Panc1 (cell line): ENCODE data around the gene SLCO2A1. TPM values are rescaled to one million over a fixed set of nuclear protein-coding genes. Genes with fewer than 3 reads are reported as not detected.

Experiments used
- ATAC-seq: fragments of 200-7000 bp; cut with Tn5 transposase; 2 replicates; pipeline ENCODE4 v1.9.1; 2020; ENCODE audit warnings: mild to moderate bottlenecking, moderate library complexity
- BruUV-seq: library from RNA; stranded (reverse); fragments of 400-500 nt; replicated peaks from 2 replicates; lab custom pipeline; 2021; lab: Mats Ljungman, UMichigan
- CTCF ChIA-PET: fragments of 300-600 bp; sonication (Branson Sonifier 250); formaldehyde crosslinking; loops from one replicate; lab custom pipeline; 2022; ENCODE audit warnings: antibody characterized with exemption; lab: Charles Lee
- POLR2A ChIA-PET: fragments of 300-600 bp; sonication (Branson Sonifier 250); formaldehyde crosslinking; loops from one replicate; lab custom pipeline; 2022; ENCODE audit warnings: antibody characterized with exemption; lab: Charles Lee
- DNase-seq: peaks from one replicate; pipeline ENCODE4 v3.0.0-alpha.2; 2010; ENCODE audit warnings: low read depth, low spot score
- H3K27ac ChIP-seq: 2 replicates; pipeline ENCODE4 v1.5.1; 2011; ENCODE audit warnings: mild to moderate bottlenecking, low read length, inconsistent platforms
- H3K27me3 ChIP-seq: fragments of 200-500 bp; sonication (Bioruptor generic); 2 replicates; pipeline ENCODE4 v1.6.0; 2014; ENCODE audit warnings: low read length, inconsistent platforms; ENCODE audit not compliant: control insufficient read depth, insufficient read depth
- H3K36me3 ChIP-seq: fragments of 200-500 bp; sonication (Bioruptor generic); 2 replicates; pipeline ENCODE4 v1.5.1; 2014; ENCODE audit warnings: inconsistent platforms, mild to moderate bottlenecking, low read length, moderate library complexity; ENCODE audit not compliant: control insufficient read depth, insufficient read depth
- H3K4me1 ChIP-seq: 2 replicates; pipeline ENCODE4 v1.5.1; 2011; ENCODE audit warnings: inconsistent platforms, mild to moderate bottlenecking, low read length, moderate library complexity; ENCODE audit not compliant: control insufficient read depth, insufficient read depth
- H3K4me3 ChIP-seq, 2 experiments: 2 replicates each; pipeline ENCODE4 v1.5.1; 2011 to 2012; ENCODE audit warnings: low read depth in 2 of 2, low read length in 2 of 2, mild to moderate bottlenecking in 2 of 2, inconsistent platforms in 1 of 2, moderate library complexity in 1 of 2
- H3K9me3 ChIP-seq: fragments of 200-500 bp; sonication (Bioruptor generic); 2 replicates; pipeline ENCODE4 v1.5.1; 2014; ENCODE audit warnings: low read depth, mild to moderate bottlenecking, inconsistent platforms, low read length, moderate library complexity; ENCODE audit not compliant: control insufficient read depth, insufficient read depth
- POLR2AphosphoS5 ChIP-seq: IDR thresholded peaks from 2 replicates; pipeline ENCODE4 v1.6.1; 2012; ENCODE audit warnings: mild to moderate bottlenecking, low read depth, low read length, moderate library complexity
- SIN3A ChIP-seq: IDR thresholded peaks from 2 replicates; pipeline ENCODE4 v1.6.1; 2012; ENCODE audit warnings: low read depth, mild to moderate bottlenecking, low read length, moderate library complexity, borderline replicate concordance; ENCODE audit not compliant: insufficient read depth
- TCF7L2 ChIP-seq: IDR thresholded peaks from 2 replicates; pipeline ENCODE4 v1.6.1; 2011; ENCODE audit warnings: mild to moderate bottlenecking, low read depth, low read length, inconsistent platforms
- in situ Hi-C: cut with HindIII; loops from 2 replicates; pipeline ENCODE4 v1.10.0; 2016; ENCODE audit warnings: low sequenced_read_pairs, low pct_unique_long_range_greater_than_20kb
- intact Hi-C: fragments of 100-400 bp; cut with micrococcal nuclease; formaldehyde crosslinking; loops from one replicate; pipeline ENCODE4 v1.10.0; 2022; ENCODE audit not compliant: unreplicated experiment
- total RNA-seq: library from RNA; stranded (reverse); gene quantifications from one replicate; pipeline ENCODE4 v1.2.1, GENCODE V29; 2021; ENCODE audit not compliant: unreplicated experiment
- TF ChIP-seq, protein P1 (sequence below): fragments of 450-650 bp; IDR thresholded peaks from 2 replicates; pipeline ENCODE4 v1.5.1; 2017; ENCODE audit warnings: mild to moderate bottlenecking
- TF ChIP-seq, protein P2 (sequence below), 2 experiments: IDR thresholded peaks; 2 replicates each; pipeline ENCODE4 v1.6.1; 2011 to 2012; ENCODE audit warnings: low read depth in 2 of 2, control low read depth in 1 of 2, low read length in 1 of 2, mild to moderate bottlenecking in 1 of 2, moderate library complexity in 1 of 2; ENCODE audit not compliant: insufficient read depth in 1 of 2

The SLCO2A1 gene
- total RNA-seq, 1 experiment from 2014 or later = 0.62 TPM

DNA sequence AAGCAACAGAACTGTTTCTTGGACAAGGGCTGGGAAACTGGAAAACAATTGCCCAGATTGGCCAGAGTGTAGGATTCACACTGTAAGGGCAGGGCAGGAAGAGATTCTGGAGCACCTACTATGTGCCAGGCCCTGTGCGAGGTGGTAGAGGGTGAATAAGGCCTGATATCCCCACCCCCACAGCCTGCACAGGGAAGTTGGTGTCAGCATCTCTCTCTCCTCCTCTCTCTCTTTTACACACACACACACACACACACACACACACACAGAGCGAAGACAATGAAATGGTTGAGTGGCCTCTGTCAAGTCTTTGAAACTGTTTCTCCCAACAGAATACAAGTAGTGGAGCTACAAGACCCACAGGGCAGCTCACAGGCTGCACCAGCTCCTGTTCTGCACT lies 47.1 kb upstream of the SLCO2A1 start:
- no TSS peak for BruUV-seq
- CTCF ChIA-PET = no interaction called here
- Histone ChIP-seq H3K4me3 (no peak overlapping the region), H3K27me3 (no peaks in the 10 kb centered on the region), H3K4me1 (no peaks in the 10 kb centered on the region), H3K36me3 (no peaks in the 10 kb centered on the region), H3K9me3 (peaks cover 19% of the 10 kb centered on the region), H3K27ac (no peak overlapping the region)
- no peak for DNase-seq
- POLR2A ChIA-PET = no interaction called here
- no peak for ATAC-seq
- TF ChIP-seq SIN3A (no peak), TCF7L2 (no peak), POLR2AphosphoS5 (no peak)
- TF ChIP-seq, protein P1, sequence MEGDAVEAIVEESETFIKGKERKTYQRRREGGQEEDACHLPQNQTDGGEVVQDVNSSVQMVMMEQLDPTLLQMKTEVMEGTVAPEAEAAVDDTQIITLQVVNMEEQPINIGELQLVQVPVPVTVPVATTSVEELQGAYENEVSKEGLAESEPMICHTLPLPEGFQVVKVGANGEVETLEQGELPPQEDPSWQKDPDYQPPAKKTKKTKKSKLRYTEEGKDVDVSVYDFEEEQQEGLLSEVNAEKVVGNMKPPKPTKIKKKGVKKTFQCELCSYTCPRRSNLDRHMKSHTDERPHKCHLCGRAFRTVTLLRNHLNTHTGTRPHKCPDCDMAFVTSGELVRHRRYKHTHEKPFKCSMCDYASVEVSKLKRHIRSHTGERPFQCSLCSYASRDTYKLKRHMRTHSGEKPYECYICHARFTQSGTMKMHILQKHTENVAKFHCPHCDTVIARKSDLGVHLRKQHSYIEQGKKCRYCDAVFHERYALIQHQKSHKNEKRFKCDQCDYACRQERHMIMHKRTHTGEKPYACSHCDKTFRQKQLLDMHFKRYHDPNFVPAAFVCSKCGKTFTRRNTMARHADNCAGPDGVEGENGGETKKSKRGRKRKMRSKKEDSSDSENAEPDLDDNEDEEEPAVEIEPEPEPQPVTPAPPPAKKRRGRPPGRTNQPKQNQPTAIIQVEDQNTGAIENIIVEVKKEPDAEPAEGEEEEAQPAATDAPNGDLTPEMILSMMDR = no peak
- TF ChIP-seq, protein P2, sequence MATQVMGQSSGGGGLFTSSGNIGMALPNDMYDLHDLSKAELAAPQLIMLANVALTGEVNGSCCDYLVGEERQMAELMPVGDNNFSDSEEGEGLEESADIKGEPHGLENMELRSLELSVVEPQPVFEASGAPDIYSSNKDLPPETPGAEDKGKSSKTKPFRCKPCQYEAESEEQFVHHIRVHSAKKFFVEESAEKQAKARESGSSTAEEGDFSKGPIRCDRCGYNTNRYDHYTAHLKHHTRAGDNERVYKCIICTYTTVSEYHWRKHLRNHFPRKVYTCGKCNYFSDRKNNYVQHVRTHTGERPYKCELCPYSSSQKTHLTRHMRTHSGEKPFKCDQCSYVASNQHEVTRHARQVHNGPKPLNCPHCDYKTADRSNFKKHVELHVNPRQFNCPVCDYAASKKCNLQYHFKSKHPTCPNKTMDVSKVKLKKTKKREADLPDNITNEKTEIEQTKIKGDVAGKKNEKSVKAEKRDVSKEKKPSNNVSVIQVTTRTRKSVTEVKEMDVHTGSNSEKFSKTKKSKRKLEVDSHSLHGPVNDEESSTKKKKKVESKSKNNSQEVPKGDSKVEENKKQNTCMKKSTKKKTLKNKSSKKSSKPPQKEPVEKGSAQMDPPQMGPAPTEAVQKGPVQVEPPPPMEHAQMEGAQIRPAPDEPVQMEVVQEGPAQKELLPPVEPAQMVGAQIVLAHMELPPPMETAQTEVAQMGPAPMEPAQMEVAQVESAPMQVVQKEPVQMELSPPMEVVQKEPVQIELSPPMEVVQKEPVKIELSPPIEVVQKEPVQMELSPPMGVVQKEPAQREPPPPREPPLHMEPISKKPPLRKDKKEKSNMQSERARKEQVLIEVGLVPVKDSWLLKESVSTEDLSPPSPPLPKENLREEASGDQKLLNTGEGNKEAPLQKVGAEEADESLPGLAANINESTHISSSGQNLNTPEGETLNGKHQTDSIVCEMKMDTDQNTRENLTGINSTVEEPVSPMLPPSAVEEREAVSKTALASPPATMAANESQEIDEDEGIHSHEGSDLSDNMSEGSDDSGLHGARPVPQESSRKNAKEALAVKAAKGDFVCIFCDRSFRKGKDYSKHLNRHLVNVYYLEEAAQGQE (IDR thresholded peaks at IDR 0.05; ENCODE audit: insufficient read depth in 1 of 2, low read depth in 2 of 2, low read length in 1 of 2) = no peak
- in situ Hi-C loops (no loop called here), intact Hi-C loops (no loop called here)

DNA sequence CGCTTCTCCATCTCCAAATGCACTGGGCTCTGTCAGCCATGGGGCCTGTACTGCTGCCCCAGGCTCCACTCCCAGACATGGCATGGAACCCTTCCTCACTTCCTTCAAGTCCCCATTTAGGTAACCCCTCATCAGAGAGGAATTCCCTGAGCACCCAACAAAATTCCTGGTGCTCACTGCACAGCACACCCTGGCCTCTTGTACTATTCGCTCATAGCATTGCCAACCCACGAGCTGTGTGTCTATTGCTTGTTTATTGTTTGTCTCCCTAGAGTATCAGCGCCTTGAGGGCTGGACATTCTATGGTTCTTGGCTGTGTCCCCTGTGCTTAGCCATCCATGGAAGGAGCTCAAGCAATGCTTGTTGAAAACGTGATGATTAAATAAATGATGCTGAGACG lies 46.1 kb upstream of the SLCO2A1 start:
- BruUV-seq = no TSS peak
- intact Hi-C loops = no loop called here
- Histone ChIP-seq H3K4me1 (no peaks in the 10 kb centered on the region), H3K4me3 (no peak overlapping the region), H3K36me3 (no peaks in the 10 kb centered on the region), H3K9me3 (peaks cover 12% of the 10 kb centered on the region), H3K27ac (no peak overlapping the region), H3K27me3 (no peaks in the 10 kb centered on the region)
- no peak for ATAC-seq
- no peak for DNase-seq
- CTCF ChIA-PET = no interaction called here
- in situ Hi-C loops = no loop called here
- TF ChIP-seq, protein P2 (IDR thresholded peaks at IDR 0.05; ENCODE audit: insufficient read depth in 1 of 2, low read depth in 2 of 2, low read length in 1 of 2) = no peak
- no peak for TF ChIP-seq SIN3A
- TF ChIP-seq POLR2AphosphoS5 = no peak
- no peak for TF ChIP-seq TCF7L2
- TF ChIP-seq, protein P1 = no peak
- POLR2A ChIA-PET = no interaction called here
